GM19438 (cell line): Measurements from ENCODE around the gene PDE4A.
A peak's percentile ranks its signal among the peaks of the same experiment; 100 is the strongest.
"Not testable (repeated sequence)": the region's sequence is repeated elsewhere in the genome, so short reads cannot be mapped to it uniquely, and the experiment has no call there.

Experiments
- ATAC-seq: cut with Tn5 transposase; IDR thresholded peaks from one replicate; pipeline ENCODE4 v1.9.1; 2021; ENCODE audit warnings: low read depth; ENCODE audit not compliant: unreplicated experiment

The PDE4A gene

GRCh38 chr19:10403137-10404021, 17.0 kb upstream of the PDE4A start, which contains the start of gene CDC37:
CDC37 (minus strand) TSS chr19:10403542; CDS start chr19:10403479, 63 bp downstream.
- ATAC-seq = peak; percentile 68

- no peak for ATAC-seq
Measured at GRCh38 chr19:10404888-10405820, 15.2 kb upstream of the PDE4A start.

- ATAC-seq = no peak
Measured at GRCh38 chr19:10406191-10406590, 14.1 kb upstream of the PDE4A start.

GRCh38 chr19:10407096-10407495, 13.2 kb upstream of the PDE4A start:
- no peak for ATAC-seq

GRCh38 chr19:10408511-10409283, 11.6 kb upstream of the PDE4A start:
- ATAC-seq = no peak

- not testable (repeated sequence) for ATAC-seq
Measured at GRCh38 chr19:10411224-10411623, 9.1 kb upstream of the PDE4A start.

- ATAC-seq = peak; percentile 59
Measured at GRCh38 chr19:10412257-10412977, 7.9 kb upstream of the PDE4A start.

- no peak for ATAC-seq
Measured at GRCh38 chr19:10416083-10416379, 4.3 kb upstream of the PDE4A start.

- peak; percentile 45 for ATAC-seq
Measured at GRCh38 chr19:10416380-10417257, 3.7 kb upstream of the PDE4A start.

- ATAC-seq = no peak
Measured at GRCh38 chr19:10417541-10418234, 2.6 kb upstream of the PDE4A start.

GRCh38 chr19:10418235-10418484, 2.2 kb upstream of the PDE4A start:
- ATAC-seq = no peak

GRCh38 chr19:10418485-10419199, 1.7 kb upstream of the PDE4A start:
- ATAC-seq = no peak

- no peak for ATAC-seq
Measured at GRCh38 chr19:10419200-10419645, 1.1 kb upstream of the PDE4A start.

- ATAC-seq = no peak
Measured at GRCh38 chr19:10419646-10420443, 493 bp upstream of the PDE4A start.

GRCh38 chr19:10421240-10422045, 1.1 kb downstream of the PDE4A start:
- ATAC-seq = no peak

- no peak for ATAC-seq
Measured at GRCh38 chr19:10422046-10422461, 1.7 kb downstream of the PDE4A start.
